NCI-H446 (cell line): ENCODE data around the gene NEGR1.
A peak's percentile ranks its signal among the peaks of the same experiment; 100 is the strongest.

Experiments used
- DNase-seq, 2 experiments: peaks; one replicate each; lab custom pipeline; 2025; lab: John Stamatoyannopoulos, UW

The NEGR1 gene

DNA sequence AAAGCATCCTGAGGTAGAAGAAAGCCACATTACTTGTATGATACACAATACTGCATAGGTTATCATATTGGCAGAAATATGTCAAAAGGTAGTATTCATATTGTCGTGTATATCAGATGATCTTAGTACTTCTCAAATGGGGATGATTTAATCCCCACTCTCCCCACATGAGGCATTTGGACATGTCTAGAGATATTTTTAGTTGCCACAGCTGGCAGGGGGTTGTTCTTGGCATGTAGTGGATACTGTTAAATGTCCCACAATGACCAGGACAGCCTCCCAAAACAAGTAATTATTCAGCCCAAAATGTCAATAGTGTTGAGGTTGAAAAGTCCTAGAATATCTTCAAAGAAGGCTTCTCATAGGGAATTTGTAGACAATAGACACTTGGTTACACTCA, 162.8 kb downstream of the NEGR1 start:
- DNase-seq = peak in 1 of 2 experiments; percentile 44

DNA sequence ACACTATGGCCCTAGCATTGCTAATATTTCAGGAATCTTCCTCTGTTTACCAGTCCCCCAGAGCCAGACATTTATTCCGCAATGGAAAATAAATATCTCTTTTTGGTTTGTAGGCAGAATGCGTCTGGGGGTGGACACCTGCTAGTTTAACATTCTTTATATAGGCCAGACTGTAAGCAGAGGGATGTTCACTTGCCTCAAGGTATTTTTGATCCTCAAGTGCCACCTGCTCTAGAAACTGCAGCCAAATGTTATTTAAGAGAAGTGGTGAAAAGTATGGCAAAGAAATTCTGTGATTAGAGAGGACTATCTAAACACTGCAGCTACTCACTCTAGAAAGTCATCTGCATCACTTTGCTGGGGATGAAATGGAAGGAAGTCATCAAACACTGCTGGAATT, 164.7 kb downstream of the NEGR1 start:
- no peak for DNase-seq

DNA sequence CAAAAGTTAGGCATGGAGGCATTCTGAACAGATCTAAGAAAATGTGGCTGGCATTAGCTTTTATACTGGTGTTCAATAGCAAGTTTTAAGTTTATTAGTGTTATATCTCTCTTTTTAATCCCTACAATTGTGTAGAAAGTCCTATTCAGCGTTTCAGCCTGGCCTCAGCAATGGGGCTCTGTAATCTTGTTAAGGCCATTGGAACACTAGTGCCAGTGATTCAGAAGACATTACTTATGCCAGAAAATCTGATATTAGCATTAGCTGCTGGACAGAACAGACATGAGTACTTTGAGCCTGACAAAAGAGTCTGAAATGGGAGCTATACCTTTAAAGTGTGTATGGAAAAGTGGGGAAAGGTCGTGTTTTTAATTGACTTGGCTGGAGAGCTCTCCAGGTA, 167.0 kb downstream of the NEGR1 start:
- no peak for DNase-seq

GRCh38 chr1:72111662-72112061, 170.7 kb downstream of the NEGR1 start:
- DNase-seq = no peak

- DNase-seq = no peak
These were observed 172.4 kb downstream of the NEGR1 start for GRCh38 chr1:72109916-72110315.

DNA sequence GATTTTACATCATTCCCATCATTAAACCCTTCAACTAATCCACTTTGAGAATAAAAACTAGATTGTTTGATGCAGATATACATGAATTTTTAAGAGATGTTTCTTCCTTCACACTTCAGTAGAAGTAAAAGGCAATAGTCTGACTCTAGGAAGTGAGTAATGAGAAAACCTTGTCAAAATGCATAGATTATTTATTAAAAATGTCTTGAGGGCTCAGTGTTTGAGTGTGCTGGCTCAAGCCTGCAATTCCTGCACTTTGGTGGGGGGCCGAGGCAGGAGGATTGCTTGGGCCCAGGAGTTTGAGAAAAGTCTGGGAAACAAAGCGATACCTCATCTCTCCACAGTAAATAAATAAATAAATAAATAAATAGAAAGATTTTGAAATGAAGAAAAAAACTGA, 177.1 kb downstream of the NEGR1 start:
- no peak for DNase-seq

GRCh38 chr1:72101840-72102632, 180.3 kb downstream of the NEGR1 start:
- no peak for DNase-seq

DNA sequence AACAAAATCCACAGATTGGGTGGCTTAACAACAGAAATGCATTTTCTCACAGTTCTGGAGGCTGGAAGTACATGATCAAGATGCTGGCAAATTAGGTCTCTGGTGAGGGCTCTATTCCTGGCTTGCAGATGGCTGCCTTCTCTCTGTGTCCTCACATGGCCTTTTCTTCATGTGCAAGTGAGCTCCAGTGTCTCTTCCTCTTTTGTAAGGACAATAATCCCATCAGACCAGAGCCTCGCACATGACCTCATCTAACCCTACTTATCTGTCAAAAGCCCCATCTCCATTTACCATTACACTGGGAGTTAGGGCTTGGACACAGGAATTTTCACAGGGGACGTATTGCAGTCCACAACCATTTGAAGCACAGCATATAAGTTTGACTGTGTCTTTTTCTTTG, 181.6 kb downstream of the NEGR1 start:
- DNase-seq = no peak

DNA sequence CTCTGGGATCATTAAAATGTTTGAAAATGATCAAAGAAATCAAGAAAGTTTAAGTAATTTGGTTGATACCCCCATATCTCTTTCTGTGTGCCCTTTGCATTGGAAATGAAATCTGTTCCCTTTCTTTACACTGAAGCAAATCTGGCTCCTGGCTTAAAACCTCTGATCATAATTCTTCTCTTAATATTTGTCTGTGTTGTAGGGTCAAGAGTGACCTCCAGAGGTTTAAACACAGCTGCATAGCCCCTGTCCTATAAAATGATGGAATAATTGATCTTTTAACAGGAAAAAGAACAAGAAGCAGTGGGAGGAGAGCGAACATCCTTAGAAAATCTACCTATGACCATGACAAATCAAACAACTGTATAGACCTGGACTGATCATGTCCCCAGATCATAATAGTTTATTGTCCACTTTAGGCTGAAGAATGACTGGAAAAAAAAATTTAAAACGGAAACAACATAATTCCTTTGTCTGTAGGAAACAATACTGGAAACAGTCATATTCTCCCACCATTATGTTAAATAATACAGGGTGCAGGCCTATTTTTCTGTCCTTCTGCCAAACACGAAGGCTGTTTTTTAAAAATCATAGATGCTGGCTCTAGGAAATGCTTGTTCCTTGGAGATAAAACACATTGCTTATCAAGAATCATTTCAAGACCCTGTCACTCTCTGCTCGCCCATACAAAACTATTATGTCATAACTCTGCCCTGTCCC, 184.3 kb downstream of the NEGR1 start:
- DNase-seq = no peak

DNA sequence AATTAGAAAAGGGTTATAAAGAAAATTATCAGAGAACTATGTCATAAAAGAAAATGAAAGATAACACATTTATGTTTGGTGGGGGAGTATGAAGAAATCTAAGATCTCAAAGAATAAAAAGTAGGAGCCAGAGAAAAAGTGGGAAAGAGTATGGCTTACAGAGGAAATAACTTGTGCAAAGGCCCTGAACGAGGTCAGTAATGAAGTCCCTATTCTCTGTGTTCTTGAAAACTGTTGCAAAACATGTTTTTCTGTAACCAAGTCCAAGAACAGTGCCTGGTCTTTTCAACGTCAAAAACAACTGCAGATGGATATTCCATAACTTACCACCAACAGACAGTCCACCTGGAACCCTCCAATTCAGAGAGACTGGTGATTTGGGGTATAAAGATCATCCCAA, 188.1 kb downstream of the NEGR1 start:
- DNase-seq = no peak

- DNase-seq = no peak
These were observed 195.9 kb downstream of the NEGR1 start for GRCh38 chr1:72086394-72086793.

- peak; percentile 16 to 66 for DNase-seq
These were observed 206.9 kb downstream of the NEGR1 start for GRCh38 chr1:72075425-72075824.

GRCh38 chr1:72066431-72066830, 215.9 kb downstream of the NEGR1 start:
- DNase-seq = no peak

DNA sequence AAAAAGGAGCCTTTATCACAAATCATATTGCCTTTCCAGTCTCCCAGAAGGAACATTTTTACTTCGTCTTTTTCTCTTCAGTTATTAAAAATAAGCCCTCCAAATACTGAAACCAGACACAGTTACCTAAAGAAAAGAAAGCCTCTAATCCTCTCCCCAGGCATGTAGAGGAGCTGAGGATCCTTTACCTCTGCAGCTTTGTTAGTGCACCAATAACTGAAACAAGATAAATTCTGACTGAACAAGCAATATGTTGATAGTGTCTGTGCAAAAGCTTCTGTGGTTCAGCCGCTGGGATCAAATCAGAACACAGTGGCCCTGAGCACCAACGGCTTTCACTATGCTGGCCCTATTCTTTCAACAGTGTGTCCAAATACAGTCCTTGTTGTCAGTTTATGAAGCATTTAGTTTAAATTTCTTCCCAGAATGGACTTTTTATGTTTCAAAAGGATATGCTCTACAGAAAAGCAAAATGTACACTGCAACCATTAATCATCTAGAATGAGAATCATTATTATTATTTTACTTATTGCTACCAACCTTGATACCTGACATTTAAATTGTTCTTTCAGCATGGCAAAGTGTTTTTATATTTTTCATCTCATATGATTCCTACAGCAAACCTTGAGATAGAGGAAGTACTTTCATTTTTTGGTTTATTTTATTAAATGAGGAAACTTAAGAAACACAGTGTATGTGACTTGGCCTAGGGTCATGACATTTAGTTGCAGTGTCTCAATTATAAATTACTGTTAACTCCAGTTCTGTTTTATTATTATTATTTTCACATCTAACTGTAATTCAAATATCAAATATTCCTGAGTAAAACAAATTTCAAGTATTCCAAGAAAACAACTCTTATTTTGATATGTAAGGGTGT, 217.9 kb downstream of the NEGR1 start:
- no peak for DNase-seq

- DNase-seq = no peak
These were observed 218.8 kb downstream of the NEGR1 start for GRCh38 chr1:72063364-72064044.

GRCh38 chr1:72062584-72062983, 219.8 kb downstream of the NEGR1 start:
- DNase-seq = no peak

DNA sequence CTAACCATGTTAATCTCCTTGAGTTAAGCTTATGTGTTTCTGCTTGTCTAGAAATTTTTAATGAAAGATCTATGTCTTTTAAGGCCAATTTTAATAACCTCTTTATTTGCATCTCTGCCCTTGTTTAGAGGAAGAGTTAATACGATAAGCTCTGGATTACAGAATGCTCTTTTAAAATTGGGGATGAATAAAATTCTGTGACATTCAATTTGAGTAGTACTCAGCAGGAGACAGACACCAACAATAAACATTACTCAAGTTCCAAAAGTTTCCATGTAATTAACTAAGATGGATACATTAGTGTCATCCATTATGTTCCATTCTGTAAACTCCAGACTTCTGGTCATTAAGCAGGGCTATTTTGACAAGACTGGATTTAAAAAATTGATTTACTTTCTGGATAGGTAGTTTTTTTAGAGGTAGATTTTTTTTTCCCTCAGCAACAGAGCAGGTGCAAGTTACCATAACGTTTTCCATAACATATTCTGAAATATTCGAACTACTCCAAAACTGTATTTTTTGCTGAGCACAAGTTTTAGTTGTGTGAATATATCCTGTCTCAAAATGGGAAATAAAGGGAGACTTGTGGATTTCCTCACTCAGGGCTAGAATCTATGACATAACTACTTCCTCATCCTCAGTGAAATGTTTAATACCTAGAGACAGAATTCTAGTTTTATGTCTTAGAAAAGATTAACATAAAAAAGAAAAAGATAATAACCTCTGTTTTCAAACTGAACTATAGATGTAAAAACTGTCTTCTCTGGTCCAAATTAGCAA, 221.7 kb downstream of the NEGR1 start:
- DNase-seq = no peak

- DNase-seq = no peak
These were observed 225.8 kb downstream of the NEGR1 start for GRCh38 chr1:72056516-72056915.

DNA sequence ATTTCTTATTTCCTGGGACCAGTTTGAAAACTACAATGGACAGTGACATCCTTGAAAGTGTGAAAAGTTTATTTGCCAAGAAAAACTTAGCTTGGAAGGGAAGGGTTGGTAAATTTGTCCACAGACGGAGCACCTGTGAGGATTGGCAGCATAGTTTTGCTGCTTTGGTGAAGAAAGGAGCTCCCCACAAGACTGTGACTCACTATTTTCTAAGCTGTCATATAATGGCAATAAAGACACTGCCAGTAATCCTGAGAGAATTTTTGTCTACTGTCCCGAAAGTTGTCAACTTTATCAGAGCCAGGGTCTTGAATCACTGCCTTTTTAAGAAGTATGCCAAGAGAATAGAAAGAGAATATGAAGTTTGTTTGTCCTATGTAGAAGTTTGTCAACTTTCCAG, 230.8 kb downstream of the NEGR1 start:
- peak; percentile 26 to 37 for DNase-seq

- no peak for DNase-seq
These were observed 231.8 kb downstream of the NEGR1 start for GRCh38 chr1:72050551-72050950.

- DNase-seq = peak; percentile 37 to 69
These were observed 244.5 kb downstream of the NEGR1 start for GRCh38 chr1:72037745-72038343.
